K562 (cell line): ENCODE results near the gene CBX8.

ENCODE experiments used
- CBFA2T2 ChIP-seq: fragments of 450-650 bp; conservative IDR thresholded peaks from 2 replicates; pipeline ENCODE4 v1.6.1; 2017; ENCODE audit warnings: mild to moderate bottlenecking
- CTCF ChIP-seq, 3 experiments: IDR thresholded peaks in 2 of 3; conservative IDR thresholded peaks in 1 of 3; 2 replicates each; pipeline ENCODE4 v1.5.1; 2011 to 2012; ENCODE audit warnings: low read length in 3 of 3, mild to moderate bottlenecking in 3 of 3, control low read depth in 2 of 3, improper control_type of control experiment in 1 of 3, inconsistent platforms in 1 of 3, low read depth in 1 of 3, mixed read lengths in 1 of 3, moderate library complexity in 1 of 3; ENCODE audit not compliant: insufficient read depth in 2 of 3
- EP300 ChIP-seq: IDR thresholded peaks from 2 replicates; pipeline ENCODE4 v1.6.1; 2012; ENCODE audit warnings: low read length, improper control_type of control experiment
- ESRRA ChIP-seq: fragments of 450-650 bp; IDR thresholded peaks from 2 replicates; pipeline ENCODE4 v1.6.1; 2014; ENCODE audit warnings: low read depth, mild to moderate bottlenecking, moderate library complexity, borderline replicate concordance
- EZH2 ChIP-seq: IDR thresholded peaks from 2 replicates; pipeline ENCODE4 v1.6.1; 2012; ENCODE audit warnings: low read depth, mild to moderate bottlenecking, inconsistent platforms, low read length, borderline replicate concordance
- GATA2 ChIP-seq: sonication (generic); formaldehyde crosslinking; IDR thresholded peaks from 2 replicates; pipeline ENCODE4 v1.4.0; 2020; ENCODE audit warnings: mild to moderate bottlenecking, missing genetic modification reagents
- YY1 ChIP-seq, 3 experiments: IDR thresholded peaks; 2 replicates each; pipeline ENCODE4 v1.6.1; 2011; ENCODE audit warnings: low read length in 2 of 3, mild to moderate bottlenecking in 2 of 3, moderate library complexity in 2 of 3, borderline replicate concordance in 1 of 3, control low read depth in 1 of 3, low read depth in 1 of 3; ENCODE audit not compliant: insufficient read depth in 3 of 3, insufficient replicate concordance in 2 of 3, control insufficient read depth in 1 of 3, insufficient read length in 1 of 3; ENCODE audit errors: extremely low read depth in 1 of 3
- ZBTB7A ChIP-seq: IDR thresholded peaks from 2 replicates; pipeline ENCODE4 v1.6.1; 2011; ENCODE audit warnings: low read depth, mild to moderate bottlenecking, low read length, moderate library complexity, borderline replicate concordance; ENCODE audit not compliant: control insufficient read depth
- ZNF77 ChIP-seq: fragments of 250-450 bp; sonication (Bioruptor Pico); IDR thresholded peaks from 2 replicates; pipeline ENCODE4 v1.5.0; 2020
- TF ChIP-seq, protein P1 (sequence below): sonication (generic); formaldehyde crosslinking; IDR thresholded peaks from 2 replicates; pipeline ENCODE4 v1.8.1; 2023; ENCODE audit warnings: mild to moderate bottlenecking, missing genetic modification reagents, moderate library complexity

DNA sequence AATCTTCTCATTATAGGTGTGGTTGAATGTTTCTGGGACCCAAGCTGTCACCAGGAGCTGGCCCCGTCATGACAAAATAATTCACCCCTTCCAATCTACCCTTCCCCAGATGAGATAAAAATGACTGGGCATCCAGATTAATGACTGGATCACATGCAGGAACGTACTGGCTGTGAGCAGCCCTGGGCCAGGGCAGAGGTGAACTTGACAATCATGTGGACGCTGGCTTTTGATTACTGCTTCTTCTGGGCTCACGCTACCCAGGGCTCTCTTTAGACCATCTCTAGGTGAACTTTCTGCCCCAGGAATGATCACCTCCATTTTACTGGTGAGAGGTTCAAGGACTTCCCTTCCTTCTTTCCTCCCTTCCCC is 24.1 kb upstream of the CBX8 start:
- TF ChIP-seq YY1 (IDR thresholded peaks at IDR 0.05; ENCODE audit: borderline replicate concordance in 1 of 3, control insufficient read depth in 1 of 3, extremely low read depth in 1 of 3, insufficient read depth in 3 of 3, insufficient read length in 1 of 3, insufficient replicate concordance in 2 of 3, low read depth in 1 of 3, low read length in 2 of 3) (no peak), ZBTB7A (no peak), EP300 (no peak), ZNF77 (no peak), ESRRA (no peak), CBFA2T2 (no peak), CTCF (IDR thresholded peaks at IDR 0.05 in 2 of 3, conservative IDR thresholded peaks at IDR 0.05 in 1 of 3; ENCODE audit: insufficient read depth in 2 of 3, low read depth in 1 of 3, low read length in 3 of 3) (no peak), EZH2 (no peak), GATA2 (CRISPR knock-in tag) (no peak)
- TF ChIP-seq, protein P1, sequence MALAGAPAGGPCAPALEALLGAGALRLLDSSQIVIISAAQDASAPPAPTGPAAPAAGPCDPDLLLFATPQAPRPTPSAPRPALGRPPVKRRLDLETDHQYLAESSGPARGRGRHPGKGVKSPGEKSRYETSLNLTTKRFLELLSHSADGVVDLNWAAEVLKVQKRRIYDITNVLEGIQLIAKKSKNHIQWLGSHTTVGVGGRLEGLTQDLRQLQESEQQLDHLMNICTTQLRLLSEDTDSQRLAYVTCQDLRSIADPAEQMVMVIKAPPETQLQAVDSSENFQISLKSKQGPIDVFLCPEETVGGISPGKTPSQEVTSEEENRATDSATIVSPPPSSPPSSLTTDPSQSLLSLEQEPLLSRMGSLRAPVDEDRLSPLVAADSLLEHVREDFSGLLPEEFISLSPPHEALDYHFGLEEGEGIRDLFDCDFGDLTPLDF, result no peak
